Stimulated activated CD8-positive, alpha-beta memory T cell treated with anti-CD3 and anti-CD28 coated beads, Interleukin-12 subunit alpha, Interleukin-12 subunit beta, amount 100 ng/mL, for 24 hours (primary cell): ENCODE results near the gene SORCS1.

Source experiments
- DNase-seq: peaks from one replicate; pipeline ENCODE4 v3.0.0-alpha.2; 2020; ENCODE audit errors: extremely low read depth

The SORCS1 gene

DNA sequence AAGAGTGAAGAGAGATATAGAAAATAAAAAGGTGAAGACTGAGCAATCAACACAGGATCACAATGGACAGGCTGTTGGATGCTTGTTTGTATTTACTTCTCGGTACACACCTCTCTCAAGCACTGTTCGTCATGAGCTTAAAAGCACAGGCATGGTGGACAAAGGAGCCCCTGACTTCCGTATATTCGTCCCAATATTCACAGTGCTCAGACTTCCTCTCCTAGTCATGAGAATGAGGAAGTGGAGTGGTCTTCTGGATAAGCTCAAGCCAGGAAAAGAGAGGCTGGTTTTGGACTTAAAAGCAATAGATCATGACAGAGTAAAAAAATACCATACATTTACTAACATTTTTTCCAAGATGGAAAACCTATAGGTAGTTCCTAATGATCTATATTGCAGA is 172.5 kb downstream of the SORCS1 start:
- no peak for DNase-seq

DNA sequence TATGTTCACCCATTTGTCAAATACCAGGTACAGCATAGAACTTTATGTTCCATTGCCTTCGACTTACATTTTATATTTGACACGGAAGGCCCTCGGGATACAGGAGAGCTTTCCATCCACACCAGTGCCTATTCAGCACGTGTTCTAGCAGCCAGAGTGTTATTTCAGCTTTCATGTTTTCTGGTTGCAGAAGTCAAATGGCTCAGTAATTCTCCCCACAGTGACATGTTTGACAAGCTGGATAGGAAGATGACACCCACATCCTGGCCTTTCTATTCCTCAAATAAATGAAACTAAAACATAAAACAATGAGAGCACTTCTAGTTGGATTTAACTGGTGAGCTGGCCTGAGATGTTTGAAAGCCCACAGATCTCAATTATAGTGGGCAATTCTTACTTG is 173.4 kb downstream of the SORCS1 start:
- no peak for DNase-seq

DNA sequence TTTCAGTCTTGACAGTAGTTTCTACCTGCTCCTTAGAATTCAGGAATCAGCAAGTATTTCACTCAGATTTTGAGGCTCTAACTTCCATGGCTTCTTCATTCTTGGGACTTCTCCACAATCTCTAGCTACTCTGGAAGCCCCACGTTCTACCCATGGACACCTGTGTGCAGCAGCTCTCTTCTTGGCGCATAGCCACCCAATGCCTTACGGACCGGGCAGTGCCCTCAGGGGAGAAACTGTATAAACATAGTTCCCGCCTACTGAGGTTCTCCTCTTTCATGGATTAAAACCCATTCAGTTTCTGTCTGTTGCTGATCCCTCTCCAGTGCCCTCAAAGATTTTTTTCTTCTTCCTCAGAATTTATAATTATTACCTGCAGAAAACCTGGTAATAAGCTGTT is 177.1 kb downstream of the SORCS1 start:
- DNase-seq = no peak

DNA sequence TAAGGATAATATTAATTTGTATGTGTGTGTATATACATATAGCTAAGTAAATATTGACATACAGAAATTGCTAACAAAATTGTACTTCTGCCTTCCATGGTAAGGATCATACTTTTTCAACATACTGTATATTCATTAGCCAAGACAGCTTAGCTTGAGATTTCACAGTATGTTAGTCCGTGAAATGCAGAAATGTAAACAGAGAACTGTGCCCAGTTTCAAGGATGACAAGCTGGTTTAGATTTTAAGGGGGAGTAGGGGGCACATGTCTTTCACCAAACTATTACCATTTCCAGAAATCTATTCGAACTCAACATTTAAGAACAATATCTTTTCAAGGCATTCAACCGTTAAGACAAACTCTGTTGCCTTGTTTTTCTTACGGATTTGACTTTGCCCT is 182.2 kb downstream of the SORCS1 start:
- DNase-seq = no peak

DNA sequence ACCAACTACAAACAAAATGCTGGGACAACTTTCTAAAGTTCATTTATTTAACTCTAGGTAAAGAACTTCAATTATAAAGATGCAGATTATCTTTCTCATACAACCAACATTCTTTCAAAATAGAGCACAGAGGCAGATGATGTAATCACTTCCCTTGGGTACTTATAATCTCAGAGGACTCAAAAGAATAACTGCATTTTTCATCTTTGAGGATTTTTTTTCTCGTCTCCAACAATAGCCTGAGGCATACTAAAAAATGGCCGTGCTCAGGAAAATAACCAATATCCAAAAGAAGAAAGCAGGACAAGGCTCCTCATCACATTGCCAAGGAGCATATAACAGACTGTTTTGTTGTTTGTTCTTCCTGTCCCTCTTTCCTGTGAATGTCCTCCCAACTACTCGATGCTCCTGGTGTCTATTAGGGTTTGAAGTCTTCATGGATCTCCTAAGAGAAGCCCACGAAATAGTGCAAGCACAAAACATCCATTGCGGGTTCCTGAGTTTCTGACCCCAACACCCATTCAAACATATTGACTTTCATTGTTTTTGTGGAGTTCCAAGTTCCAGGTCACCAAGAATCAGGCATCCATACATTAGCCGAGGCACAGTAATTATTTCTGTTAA is 182.9 kb downstream of the SORCS1 start:
- DNase-seq = no peak

DNA sequence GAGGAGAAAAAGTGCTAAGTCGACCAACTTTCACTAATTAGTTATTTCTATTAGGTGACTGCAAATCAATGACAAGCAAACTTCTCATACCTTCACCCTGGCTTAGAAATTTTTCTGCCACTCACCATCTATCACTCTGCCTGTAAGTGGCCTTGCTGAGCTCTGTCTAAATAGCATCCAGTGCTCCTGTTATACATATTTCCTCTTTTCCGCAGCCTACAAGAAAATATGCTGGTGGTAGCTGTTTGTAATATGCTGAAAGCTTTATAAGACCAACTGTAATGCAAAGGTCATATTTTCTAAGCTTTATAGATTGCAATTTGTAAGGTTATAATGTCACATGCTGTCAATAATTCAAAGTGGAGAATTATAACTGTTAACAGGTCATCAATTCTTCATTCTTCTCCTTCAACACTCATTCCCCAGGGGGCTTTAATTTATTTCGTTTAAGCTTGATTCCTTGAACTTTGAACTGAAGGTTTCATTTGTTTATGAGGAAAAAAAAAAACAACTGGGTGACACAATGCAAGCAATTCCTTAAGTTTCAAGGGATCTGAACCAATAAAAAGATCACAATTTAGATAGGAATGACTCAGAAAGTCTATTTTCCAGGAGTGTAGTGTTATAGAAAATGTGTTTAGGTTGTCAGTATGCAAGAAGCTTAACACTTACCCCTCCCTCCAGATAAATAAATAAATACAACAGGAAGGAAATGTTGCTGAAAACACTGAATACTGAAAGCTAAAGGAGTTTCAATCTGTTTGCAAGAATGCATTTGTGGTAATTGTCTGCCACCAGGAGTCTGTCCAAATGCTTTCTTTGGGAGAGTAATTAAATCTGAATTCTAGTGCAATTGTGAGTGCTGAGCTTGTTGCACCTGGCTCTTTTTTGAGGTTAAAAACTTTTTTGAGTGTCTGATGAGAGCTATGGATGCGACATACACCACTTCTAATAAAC is 183.7 kb downstream of the SORCS1 start:
- no peak for DNase-seq

DNA sequence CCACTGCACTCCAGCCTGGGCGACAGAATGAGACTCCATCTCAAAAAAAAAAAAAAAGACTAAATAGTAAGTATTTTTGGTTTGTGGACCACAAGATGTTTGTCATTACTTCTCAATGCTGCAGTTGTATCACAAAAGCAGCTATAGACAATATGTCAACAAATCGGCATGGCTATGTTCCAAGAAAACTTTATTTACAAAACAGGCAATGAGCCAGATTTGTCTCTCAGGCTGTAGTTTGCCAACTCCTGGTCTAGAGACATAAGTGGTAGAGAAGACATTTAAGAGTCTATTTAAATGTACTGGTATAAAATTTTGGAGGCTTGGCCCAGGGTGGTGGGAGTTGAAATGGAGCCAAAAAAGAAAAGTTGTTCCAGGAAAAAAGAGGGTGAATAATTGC is 185.8 kb downstream of the SORCS1 start:
- no peak for DNase-seq

DNA sequence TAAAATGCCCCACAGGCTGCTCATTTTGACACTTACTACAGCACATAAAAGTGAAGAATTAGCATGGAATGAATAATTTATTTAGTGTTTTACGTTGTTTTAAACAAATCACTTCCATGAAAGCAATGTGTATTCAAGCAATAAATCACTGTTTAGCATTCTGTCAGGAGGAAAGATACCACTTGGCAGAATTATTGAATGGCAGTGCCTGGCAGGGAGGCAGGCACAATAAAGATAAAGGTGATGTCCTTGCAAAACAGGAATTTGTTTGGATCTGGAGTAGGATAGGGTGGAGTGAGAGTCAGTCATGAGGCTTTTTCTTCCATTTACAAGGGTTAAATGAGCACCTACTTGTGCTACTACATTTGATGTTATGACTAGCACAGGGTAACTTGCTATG is 190.8 kb downstream of the SORCS1 start:
- no peak for DNase-seq

DNA sequence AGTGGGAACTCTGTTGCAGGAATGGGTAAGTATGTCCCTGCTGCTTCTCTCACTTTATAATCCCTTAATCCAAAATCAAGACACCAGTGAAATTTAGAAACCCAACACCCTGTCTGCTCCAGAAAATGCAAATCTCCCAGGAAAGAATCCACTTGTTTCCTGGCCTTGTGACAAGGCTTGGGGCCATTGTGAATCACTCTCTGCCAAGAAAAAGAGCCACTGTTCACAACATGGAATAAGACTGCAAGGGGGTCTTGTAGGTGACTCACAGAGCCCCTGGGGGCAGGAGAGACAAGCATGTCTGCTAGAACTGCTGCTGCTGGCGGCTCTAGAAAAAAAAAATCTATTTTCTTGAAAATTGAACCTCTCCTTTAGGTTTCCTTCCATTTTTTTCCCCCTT is 191.2 kb downstream of the SORCS1 start:
- DNase-seq = no peak

DNA sequence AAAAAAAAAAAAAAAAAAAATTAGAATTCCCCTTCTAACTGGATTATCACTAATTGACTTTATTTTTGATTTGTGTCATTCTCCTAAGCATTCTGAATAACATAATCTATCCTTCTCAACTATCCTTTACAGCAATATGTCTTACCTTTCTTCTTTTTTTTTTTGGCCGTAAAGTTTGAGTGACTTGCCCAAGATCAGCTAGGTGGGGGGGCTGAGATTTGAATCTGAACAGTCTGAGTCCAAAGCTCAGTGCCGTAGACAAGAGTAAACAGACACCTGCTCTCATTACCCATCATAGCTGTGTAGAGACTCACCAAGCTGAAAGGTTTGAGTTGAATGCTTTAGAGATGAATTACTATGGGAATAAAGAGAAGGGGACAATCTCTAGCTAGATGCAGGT is 192.1 kb downstream of the SORCS1 start:
- no peak for DNase-seq

DNA sequence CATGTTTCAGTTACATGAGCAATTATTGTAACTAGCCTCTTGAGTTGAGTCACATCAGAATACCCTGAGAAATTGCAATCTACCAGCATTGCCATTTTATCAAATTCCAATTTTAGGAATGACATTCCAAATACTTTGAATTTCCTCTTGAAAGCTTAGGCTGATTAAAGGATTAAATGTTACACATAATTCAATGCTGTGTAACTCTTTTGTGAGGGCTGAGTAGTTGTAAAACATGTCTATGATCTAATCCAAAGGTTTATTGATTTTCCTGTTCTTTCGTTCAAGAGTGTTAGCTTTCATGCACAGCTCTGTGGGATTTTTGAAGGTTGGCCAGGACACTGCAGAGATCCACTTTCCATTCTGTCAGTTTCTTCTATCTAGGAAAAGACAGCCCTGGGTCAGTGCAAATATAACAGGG is 193.1 kb downstream of the SORCS1 start:
- DNase-seq = no peak

DNA sequence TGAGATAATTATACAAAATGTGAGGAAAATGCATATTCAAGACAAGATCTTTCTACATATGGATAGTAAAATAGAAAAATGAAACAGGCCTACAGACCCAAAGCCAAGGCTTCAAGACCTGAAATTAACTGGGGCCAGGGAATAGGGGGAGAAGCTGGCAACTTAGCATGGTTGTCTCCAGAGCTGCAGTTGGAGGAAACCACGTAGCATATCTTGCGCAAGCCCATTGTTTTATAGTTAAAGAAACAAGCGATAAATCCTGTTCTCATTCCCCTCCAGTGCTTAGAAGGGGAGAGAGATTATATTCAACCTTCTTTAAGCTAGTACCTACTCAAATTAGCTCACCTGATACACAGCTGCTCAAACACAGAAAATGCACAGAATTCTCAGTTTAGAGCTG is 197.1 kb downstream of the SORCS1 start:
- no peak for DNase-seq

DNA sequence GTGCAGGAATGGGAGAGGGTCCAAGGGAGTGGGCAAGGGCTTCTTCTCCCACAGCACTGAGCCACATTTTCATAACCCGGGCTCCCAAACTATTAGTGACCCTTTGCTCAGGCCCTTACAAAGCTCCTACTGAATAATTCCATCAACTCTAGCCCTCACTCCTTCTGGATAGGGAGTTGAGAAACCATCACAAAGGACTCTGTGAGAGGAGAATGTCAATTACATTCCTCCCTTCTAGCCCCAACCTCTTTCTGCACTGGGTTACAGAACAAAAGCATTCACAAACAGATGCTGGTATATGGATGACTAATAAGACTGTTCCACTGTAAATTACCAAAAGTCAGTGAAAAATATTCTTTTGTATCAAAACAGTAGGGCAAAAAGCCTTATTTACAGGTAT is 203.7 kb downstream of the SORCS1 start:
- DNase-seq = no peak

DNA sequence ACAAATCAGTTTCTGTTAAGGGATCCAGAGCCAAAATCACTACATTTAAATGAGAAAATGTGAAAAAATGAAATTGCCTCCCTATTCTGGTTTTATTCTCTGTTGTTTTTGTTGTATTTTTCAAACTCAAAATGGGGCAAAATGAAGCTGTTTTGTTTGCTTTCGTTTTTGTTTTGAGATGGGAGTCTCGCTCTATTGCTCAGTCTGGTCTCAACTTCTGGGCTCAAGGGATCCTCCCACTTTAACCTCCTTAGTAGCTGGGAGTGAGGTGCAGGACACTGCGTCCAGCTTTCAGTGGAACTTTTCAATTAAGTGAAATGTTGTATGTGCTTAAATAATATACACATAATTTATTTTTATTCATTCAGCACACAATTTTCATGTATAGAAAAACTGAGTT is 205.0 kb downstream of the SORCS1 start:
- no peak for DNase-seq

DNA sequence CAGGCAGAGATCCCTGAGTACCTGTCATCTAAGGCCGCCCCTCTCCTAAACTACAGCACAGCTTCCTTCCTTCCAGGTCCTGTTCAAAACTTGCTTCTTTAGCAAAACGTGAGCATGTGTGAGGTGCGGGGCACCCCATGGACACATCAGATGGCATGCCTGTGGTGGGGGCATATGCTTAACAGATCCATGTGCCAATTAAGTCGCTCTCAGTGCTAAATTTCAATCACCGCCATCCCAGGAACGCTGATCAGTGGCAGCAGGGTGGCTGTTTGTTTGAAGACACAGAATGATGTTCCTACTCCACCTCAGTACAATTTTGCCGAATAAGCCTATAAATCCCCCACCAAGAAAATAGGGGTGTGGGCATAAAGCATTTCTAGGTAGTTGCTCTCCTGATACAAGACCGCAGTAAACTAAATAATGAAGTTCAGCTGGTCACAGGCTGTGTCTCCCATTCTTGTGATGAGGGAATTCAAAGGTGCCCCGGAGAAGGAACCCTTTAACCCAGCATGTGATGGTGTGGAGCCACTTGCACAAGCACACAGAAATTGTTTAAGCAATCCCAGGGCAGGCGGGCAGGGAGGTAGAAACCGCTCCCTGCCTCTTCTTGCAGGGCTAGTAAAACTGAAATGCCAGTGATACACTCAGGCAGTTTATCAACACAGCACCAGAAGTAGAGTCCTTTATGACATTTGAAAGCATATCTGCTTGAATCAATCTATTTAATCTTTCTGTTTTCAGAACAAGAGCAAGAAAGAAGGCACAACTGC is 205.7 kb downstream of the SORCS1 start:
- DNase-seq = no peak

DNA sequence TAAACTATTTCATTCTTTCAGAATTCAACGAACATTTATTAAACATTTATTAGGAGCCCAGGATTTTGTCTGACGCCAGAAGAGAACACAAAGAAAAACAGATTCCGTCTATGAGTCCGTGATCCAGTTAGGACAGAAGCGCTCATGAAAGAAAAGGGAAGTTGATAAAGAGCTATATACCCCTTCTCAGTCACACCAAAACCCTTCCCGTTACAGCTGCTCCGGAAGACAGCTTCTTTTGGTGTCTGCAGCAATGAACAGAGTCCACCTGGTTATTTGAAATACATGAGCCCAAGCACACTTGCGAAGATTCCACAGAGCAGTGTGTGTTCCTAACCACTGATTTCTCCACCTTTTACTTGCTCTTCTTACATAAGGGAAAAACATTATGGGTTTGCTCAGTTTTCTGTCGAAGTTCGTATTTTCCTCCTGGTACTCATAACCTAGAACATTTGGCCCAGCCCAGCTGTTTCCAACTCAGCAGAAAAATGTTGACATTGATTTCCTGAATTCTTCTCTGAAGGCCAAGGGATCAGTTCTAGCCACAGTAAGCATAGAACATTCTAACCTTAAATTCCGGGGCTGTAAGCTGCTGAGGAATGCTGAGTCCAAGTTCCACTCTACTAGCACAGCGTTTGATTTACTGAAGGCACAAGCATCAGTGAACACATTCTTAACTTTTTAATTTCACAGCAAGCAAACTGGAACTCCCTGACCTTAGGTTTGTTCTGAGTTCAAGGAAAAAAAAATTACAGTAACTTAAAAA is 206.5 kb downstream of the SORCS1 start:
- no peak for DNase-seq

DNA sequence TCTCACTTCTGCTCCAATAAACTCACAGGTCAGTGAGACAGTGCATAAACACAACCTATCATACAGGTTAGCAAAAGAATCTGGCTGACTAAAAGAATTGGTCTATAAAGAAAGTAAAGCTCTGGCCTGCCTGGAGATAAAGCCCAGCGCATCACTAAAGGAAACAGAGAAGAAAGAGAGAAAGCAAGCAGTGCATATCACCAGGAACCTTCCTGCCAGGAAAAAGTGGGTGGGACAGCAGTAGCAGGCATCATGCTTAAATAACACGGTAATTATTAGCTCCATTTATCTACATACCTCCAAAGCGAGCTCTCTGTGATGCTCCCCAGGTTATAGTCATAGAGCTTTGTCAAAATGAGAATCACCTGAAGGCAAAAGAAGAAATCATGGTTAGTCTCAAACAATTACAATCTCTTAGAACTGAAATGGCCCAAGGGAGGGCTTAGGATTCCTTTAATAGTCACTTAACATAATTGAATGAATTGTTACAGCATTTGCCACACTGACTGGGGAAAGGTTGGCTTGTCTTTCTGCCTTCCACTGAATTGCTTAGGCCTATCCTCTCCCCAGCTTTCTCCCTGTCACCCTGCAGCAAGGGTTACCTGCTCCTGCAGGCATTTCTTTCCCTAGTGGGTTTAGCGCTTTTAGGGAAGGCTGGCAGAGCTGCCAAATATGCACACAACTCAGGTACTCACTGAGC is 208.1 kb downstream of the SORCS1 start:
- DNase-seq = no peak

DNA sequence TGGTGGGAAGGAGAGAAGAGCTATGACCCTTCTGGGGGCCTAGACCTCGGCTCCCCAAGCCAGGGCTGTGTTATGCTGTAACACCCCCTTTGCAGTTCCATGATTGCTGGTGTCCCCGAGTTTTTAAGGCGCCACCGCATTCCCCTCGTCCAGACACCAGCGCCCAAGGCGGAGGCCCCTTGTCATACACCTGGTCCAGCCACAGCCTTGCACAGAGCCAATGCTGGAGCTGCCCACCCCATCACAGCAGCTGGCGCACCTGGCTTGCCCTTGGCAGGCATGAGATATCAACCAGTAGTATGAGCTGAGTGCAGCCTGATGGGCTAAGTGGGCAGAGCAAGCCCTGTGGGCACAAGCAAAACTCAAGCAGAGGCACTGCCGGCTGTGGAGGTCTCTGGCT is 209.4 kb downstream of the SORCS1 start:
- no peak for DNase-seq

DNA sequence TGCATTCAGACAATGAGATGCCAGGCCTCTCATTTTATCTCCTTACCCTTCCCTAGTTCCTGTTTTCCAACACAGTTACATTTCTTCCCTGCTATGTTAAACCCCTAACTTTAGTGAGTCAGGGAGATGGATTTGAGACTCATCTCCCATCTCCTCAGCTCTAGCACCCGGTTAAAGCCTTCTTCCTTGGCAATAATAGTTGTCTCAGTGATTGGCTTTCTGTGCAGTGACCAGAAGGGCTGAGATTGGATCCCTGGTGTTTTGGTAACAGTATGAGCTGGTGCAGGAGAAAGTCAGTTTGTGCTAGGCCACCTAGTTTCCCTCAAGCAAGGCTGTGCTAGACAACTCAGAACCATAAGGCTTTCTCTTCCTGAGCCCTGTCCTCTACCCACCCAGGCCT is 212.5 kb downstream of the SORCS1 start:
- no peak for DNase-seq

DNA sequence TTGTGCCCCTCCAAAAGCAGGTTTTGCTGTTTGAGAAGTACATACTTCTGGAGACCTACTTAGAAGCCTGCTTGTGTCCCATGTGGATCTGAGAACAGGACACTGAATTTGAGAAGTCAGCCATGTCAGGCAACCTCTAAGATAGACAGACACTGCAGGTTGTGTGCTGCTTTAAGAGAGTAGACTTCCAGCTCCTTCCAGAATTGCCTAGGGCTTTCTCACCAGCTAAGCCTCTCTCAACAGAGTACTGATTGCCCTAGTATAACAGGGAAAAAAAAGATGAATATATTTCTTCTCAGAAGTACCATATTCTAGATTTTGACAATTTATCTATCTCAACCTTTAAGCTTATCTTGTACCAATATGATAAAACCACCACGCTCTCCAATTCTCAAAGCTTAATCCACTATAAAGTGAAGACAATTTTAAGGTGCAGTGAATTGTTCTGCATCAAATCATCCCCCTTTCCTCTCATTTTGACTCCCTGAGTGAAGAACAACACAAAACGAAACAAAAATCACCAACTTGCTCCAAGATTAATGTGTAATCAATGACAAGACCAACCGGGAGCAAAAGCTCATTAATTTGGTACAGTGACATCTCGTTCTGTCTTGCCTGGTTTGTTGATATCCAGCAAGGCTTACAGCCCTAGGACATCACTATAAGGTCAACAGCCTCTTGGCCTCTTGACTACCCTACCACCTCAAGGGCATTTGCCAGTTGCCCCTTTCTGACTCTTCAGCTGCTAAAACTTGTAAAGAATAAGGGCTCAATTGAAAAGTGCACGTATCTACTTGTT is 214.6 kb downstream of the SORCS1 start:
- no peak for DNase-seq
